ENCODE measurements around the gene MAFG.

Gene MAFG

GRCh38 chr17:81890447-81891302, 36.9 kb downstream of the MAFG start:
- no peak for DNase-seq

- no peak for DNase-seq
Measured at GRCh38 chr17:81889602-81890001, 37.9 kb downstream of the MAFG start.

GRCh38 chr17:81888988-81889595, 38.4 kb downstream of the MAFG start:
- DNase-seq, result no peak

GRCh38 chr17:81888105-81888987, 39.2 kb downstream of the MAFG start:
- no peak for DNase-seq

GRCh38 chr17:81885869-81886548, 41.5 kb downstream of the MAFG start:
- no peak for DNase-seq

GRCh38 chr17:81885454-81885853, 42.1 kb downstream of the MAFG start:
- DNase-seq, result no peak

- no peak for DNase-seq
Measured at GRCh38 chr17:81884968-81885367, 42.6 kb downstream of the MAFG start.

GRCh38 chr17:81884520-81884919, 43.0 kb downstream of the MAFG start:
- no peak for DNase-seq

- DNase-seq, result no peak
Measured at GRCh38 chr17:81879121-81879520, 48.4 kb downstream of the MAFG start.

- no peak for DNase-seq
Measured at GRCh38 chr17:81878294-81878693, 49.2 kb downstream of the MAFG start.

- no peak for DNase-seq
Measured at GRCh38 chr17:81877569-81877968, 50.0 kb downstream of the MAFG start.

GRCh38 chr17:81871387-81872230, 55.9 kb downstream of the MAFG start:
- peak; percentile 26 for DNase-seq

- DNase-seq, result peak; percentile 82
Measured at GRCh38 chr17:81870981-81871386, 56.6 kb downstream of the MAFG start, which contains the start of gene ARHGDIA. ARHGDIA (minus strand) TSS chr17:81871337; CDS start chr17:81869930, 1,407 bp downstream.

- peak; percentile 25 for DNase-seq
Measured at GRCh38 chr17:81870131-81870980, 57.2 kb downstream of the MAFG start.

GRCh38 chr17:81869221-81870130, 58.1 kb downstream of the MAFG start:
- no peak for DNase-seq

- no peak for DNase-seq
Measured at GRCh38 chr17:81868674-81869220, 58.8 kb downstream of the MAFG start.

Measured in COR-L47 (cell line).